Neural crest cell (in vitro differentiated cells): ENCODE data around the gene FBXL19. TPM values are rescaled to one million over a fixed set of nuclear protein-coding genes. Genes with fewer than 3 reads are reported as not detected.

Experiments
- DNase-seq: peaks from one replicate; pipeline ENCODE4 v3.0.0; 2021; ENCODE audit warnings: low read depth, mixed read lengths, low spot score
- H3K27ac Mint-ChIP-seq: one replicate; pipeline ENCODE4 v1.8.0; 2021; ENCODE audit warnings: mild to moderate bottlenecking, mixed read lengths; ENCODE audit not compliant: unreplicated experiment
- H3K27me3 Mint-ChIP-seq: 2 replicates; pipeline ENCODE4 v1.8.0; 2021; ENCODE audit warnings: low read depth, mild to moderate bottlenecking, mixed read lengths
- H3K36me3 Mint-ChIP-seq: 2 replicates; pipeline ENCODE4 v1.8.0; 2021; ENCODE audit warnings: low read depth, mild to moderate bottlenecking, mixed read lengths
- H3K4me1 Mint-ChIP-seq: 2 replicates; pipeline ENCODE4 v1.8.0; 2021; ENCODE audit warnings: mixed read lengths
- H3K4me3 Mint-ChIP-seq: one replicate; pipeline ENCODE4 v1.8.0; 2021; ENCODE audit warnings: mild to moderate bottlenecking, mixed read lengths
- H3K9me3 Mint-ChIP-seq: 2 replicates; pipeline ENCODE4 v1.8.0; 2021; ENCODE audit warnings: mixed read lengths
- CTCF ChIP-seq: fragments of 200-600 bp; sonication (generic); conservative IDR thresholded peaks from 2 replicates; pipeline ENCODE4 v1.5.0; 2021; ENCODE audit warnings: antibody characterized with exemption, mild to moderate bottlenecking
- total RNA-seq: library from RNA; stranded (reverse); gene quantifications from 2 replicates; pipeline ENCODE4 v1.2.1, GENCODE V29; 2021

The FBXL19 gene
- total RNA-seq, 1 donor from 2014 or later = 84.7 TPM

GRCh38 chr16:30912794-30913412 lies 10.5 kb upstream of the FBXL19 start:
- Mint-ChIP-seq H3K27ac (no peak overlapping the region), H3K36me3 (no peaks in the 10 kb centered on the region), H3K27me3 (no peaks in the 10 kb centered on the region), H3K4me1 (peaks cover 12% of the 10 kb centered on the region), H3K9me3 (no peaks in the 10 kb centered on the region), H3K4me3 (no peak overlapping the region)
- DNase-seq = no peak
- TF ChIP-seq CTCF = no peak

- H3K4me3 Mint-ChIP-seq = no peak overlapping the region
- no peaks in the 10 kb centered on the region for H3K9me3 Mint-ChIP-seq
- no peak for DNase-seq
- peaks cover 7% of the 10 kb centered on the region for H3K4me1 Mint-ChIP-seq
- H3K27ac Mint-ChIP-seq = no peak overlapping the region
- no peak for TF ChIP-seq CTCF
- H3K36me3 Mint-ChIP-seq = no peaks in the 10 kb centered on the region
- no peaks in the 10 kb centered on the region for H3K27me3 Mint-ChIP-seq
These were observed 8.5 kb upstream of the FBXL19 start for GRCh38 chr16:30914830-30915229.

- Mint-ChIP-seq H3K4me1 (peaks cover 23% of the 10 kb centered on the region), H3K36me3 (no peaks in the 10 kb centered on the region), H3K27ac (no peak overlapping the region), H3K9me3 (no peaks in the 10 kb centered on the region), H3K27me3 (no peaks in the 10 kb centered on the region), H3K4me3 (no peak overlapping the region)
- no peak for TF ChIP-seq CTCF
- no peak for DNase-seq
These were observed 4.8 kb upstream of the FBXL19 start for GRCh38 chr16:30918614-30919013.

- H3K9me3 Mint-ChIP-seq = no peaks in the 10 kb centered on the region
- no peaks in the 10 kb centered on the region for H3K27me3 Mint-ChIP-seq
- DNase-seq = no peak
- TF ChIP-seq CTCF = no peak
- peak overlapping the region; percentile 99 for H3K4me3 Mint-ChIP-seq
- no peaks in the 10 kb centered on the region for H3K36me3 Mint-ChIP-seq
- peaks cover 31% of the 10 kb centered on the region for H3K4me1 Mint-ChIP-seq
- no peak overlapping the region for H3K27ac Mint-ChIP-seq
These were observed 2.5 kb upstream of the FBXL19 start for GRCh38 chr16:30920891-30921290.

GRCh38 chr16:30921459-30921747 lies 2.0 kb upstream of the FBXL19 start:
- H3K27ac Mint-ChIP-seq = no peak overlapping the region
- no peaks in the 10 kb centered on the region for H3K36me3 Mint-ChIP-seq
- H3K4me1 Mint-ChIP-seq = peaks cover 34% of the 10 kb centered on the region
- H3K9me3 Mint-ChIP-seq = no peaks in the 10 kb centered on the region
- peak overlapping the region; percentile 99 for H3K4me3 Mint-ChIP-seq
- DNase-seq = no peak
- no peak for TF ChIP-seq CTCF
- H3K27me3 Mint-ChIP-seq = no peaks in the 10 kb centered on the region
